Type B pancreatic cell (in vitro differentiated cells): ENCODE data around the gene ZBBX. TPM values are rescaled to one million over a fixed set of nuclear protein-coding genes. Genes with fewer than 3 reads are reported as not detected.

Experiments
- DNase-seq: peaks from one replicate; pipeline ENCODE4 v3.0.0; 2021; ENCODE audit warnings: mixed read lengths; ENCODE audit not compliant: unreplicated experiment; ENCODE audit errors: extremely low spot score
- H3K27ac Mint-ChIP-seq: 2 replicates; pipeline ENCODE4 v1.8.0; 2021; ENCODE audit warnings: mild to moderate bottlenecking, mixed read lengths
- H3K27me3 Mint-ChIP-seq: 2 replicates; pipeline ENCODE4 v1.8.0; 2021; ENCODE audit warnings: mixed read lengths
- H3K36me3 Mint-ChIP-seq: 2 replicates; pipeline ENCODE4 v1.8.0; 2021; ENCODE audit warnings: mixed read lengths
- H3K4me1 Mint-ChIP-seq: one replicate; pipeline ENCODE4 v1.8.0; 2021; ENCODE audit warnings: mixed read lengths; ENCODE audit not compliant: unreplicated experiment
- H3K4me3 Mint-ChIP-seq: 2 replicates; pipeline ENCODE4 v1.8.0; 2021; ENCODE audit warnings: mild to moderate bottlenecking, mixed read lengths
- H3K9me3 Mint-ChIP-seq: 2 replicates; pipeline ENCODE4 v1.8.0; 2021; ENCODE audit warnings: mixed read lengths
- CTCF ChIP-seq: fragments of 200-600 bp; sonication (generic); conservative IDR thresholded peaks from 2 replicates; pipeline ENCODE4 v1.5.0; 2021; ENCODE audit warnings: antibody characterized with exemption, mild to moderate bottlenecking
- total RNA-seq: library from RNA; stranded (reverse); gene quantifications from 2 replicates; pipeline ENCODE4 v1.2.1, GENCODE V29; 2021; ENCODE audit warnings: low replicate concordance

Gene ZBBX
- total RNA-seq, 1 donor from 2014 or later: 3.8 TPM

DNA sequence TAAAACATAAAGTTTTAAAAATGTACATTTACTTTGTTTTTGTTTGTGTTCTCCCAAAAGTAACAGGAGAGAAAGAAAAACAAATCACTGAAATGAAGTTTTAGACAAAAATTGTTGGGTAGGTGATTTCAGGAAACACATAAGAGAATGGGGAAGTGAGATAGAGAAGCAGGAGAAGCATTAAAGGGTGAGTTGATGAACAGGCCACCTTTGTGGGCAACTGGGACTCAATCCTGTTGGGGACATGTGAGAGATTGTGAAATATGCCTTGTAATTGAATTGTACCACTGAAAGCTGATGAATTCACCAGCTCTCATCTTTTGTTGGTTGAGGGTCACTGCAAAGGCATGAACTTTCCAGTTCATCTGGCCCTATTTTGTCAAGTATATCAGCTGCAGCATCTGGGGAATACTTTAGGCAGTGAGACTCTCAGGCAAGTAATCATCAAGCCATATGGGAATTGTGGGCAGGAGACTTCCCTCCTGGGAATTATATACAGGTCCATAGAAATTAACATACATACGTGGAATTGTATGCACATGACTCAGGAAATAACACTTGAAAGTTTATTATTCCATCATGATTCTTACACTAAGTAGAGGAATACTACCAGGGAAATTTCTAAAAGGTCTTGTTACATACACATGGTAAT is 181.0 kb downstream of the ZBBX start:
- Mint-ChIP-seq H3K4me1 (no peaks in the 10 kb centered on the region), H3K36me3 (no peaks in the 10 kb centered on the region), H3K4me3 (no peak overlapping the region), H3K27ac (no peak overlapping the region), H3K27me3 (no peaks in the 10 kb centered on the region), H3K9me3 (no peaks in the 10 kb centered on the region)
- TF ChIP-seq CTCF: no peak
- DNase-seq: no peak

Other genes with a start within 250 kb of the ZBBX start
- gene SERPINI2, start 93.7 kb upstream of the ZBBX start, total RNA-seq: 0.70 TPM in 1 of 2 replicates, not detected in the other